Measurements from ENCODE around the gene ANKRD2. TPM values are rescaled to one million over a fixed set of nuclear protein-coding genes. Genes with fewer than 3 reads are reported as not detected.

The ANKRD2 gene
- total RNA-seq, 2 donors from 2014 or later, result 0.24 TPM; not detected in 1

GRCh38 chr10:97612386-97612785, 39.8 kb downstream of the ANKRD2 start:
- no peak for DNase-seq
- no peaks in the 10 kb centered on the region for H3K27me3 ChIP-seq
- intact Hi-C loops (cut with DNase I), result loop anchor here (5.0 kb wide), 1 partner anchor 40 kb away; the partner anchor contains the start of gene ANKRD2
- TF ChIP-seq CTCF (IDR thresholded peaks at IDR 0.05), result no peak
- H3K36me3 ChIP-seq, result no peaks in the 10 kb centered on the region
- no peak overlapping the region for H3K4me3 ChIP-seq
- H3K27ac ChIP-seq, result no peak overlapping the region
- no peak overlapping the region for H3K9ac ChIP-seq (ENCODE audit: low read depth in 2 of 2, low read length in 2 of 2)
- no peaks in the 10 kb centered on the region for H3K9me3 ChIP-seq
- H3K4me1 ChIP-seq, result no peaks in the 10 kb centered on the region

GRCh38 chr10:97618285-97618684, 45.7 kb downstream of the ANKRD2 start:
- TF ChIP-seq CTCF (IDR thresholded peaks at IDR 0.05), result no peak
- DNase-seq, result no peak
- intact Hi-C loops (cut with DNase I), result no loop called here
- Histone ChIP-seq H3K4me3 (no peak overlapping the region), H3K36me3 (no peaks in the 10 kb centered on the region), H3K27ac (no peak overlapping the region), H3K27me3 (no peaks in the 10 kb centered on the region), H3K9ac (ENCODE audit: low read depth in 2 of 2, low read length in 2 of 2) (no peak overlapping the region), H3K9me3 (no peaks in the 10 kb centered on the region), H3K4me1 (no peaks in the 10 kb centered on the region)

- intact Hi-C loops (cut with DNase I), result no loop called here
- no peaks in the 10 kb centered on the region for H3K27me3 ChIP-seq
- H3K27ac ChIP-seq, result no peak overlapping the region
- H3K4me1 ChIP-seq, result no peaks in the 10 kb centered on the region
- no peak for DNase-seq
- H3K9me3 ChIP-seq, result no peaks in the 10 kb centered on the region
- no peak overlapping the region for H3K4me3 ChIP-seq
- H3K9ac ChIP-seq (ENCODE audit: low read depth in 2 of 2, low read length in 2 of 2), result no peak overlapping the region
- H3K36me3 ChIP-seq, result no peaks in the 10 kb centered on the region
- no peak for TF ChIP-seq CTCF (IDR thresholded peaks at IDR 0.05)
Measured at GRCh38 chr10:97618733-97619132, 46.2 kb downstream of the ANKRD2 start.

- TF ChIP-seq CTCF (IDR thresholded peaks at IDR 0.05), result no peak
- intact Hi-C loops (cut with DNase I), result no loop called here
- Histone ChIP-seq H3K27me3 (no peaks in the 10 kb centered on the region), H3K36me3 (no peaks in the 10 kb centered on the region), H3K4me3 (no peak overlapping the region), H3K4me1 (no peaks in the 10 kb centered on the region), H3K9me3 (no peaks in the 10 kb centered on the region), H3K9ac (ENCODE audit: low read depth in 2 of 2, low read length in 2 of 2) (no peak overlapping the region), H3K27ac (no peak overlapping the region)
- no peak for DNase-seq
Measured at GRCh38 chr10:97623277-97623676, 50.7 kb downstream of the ANKRD2 start.

DNA sequence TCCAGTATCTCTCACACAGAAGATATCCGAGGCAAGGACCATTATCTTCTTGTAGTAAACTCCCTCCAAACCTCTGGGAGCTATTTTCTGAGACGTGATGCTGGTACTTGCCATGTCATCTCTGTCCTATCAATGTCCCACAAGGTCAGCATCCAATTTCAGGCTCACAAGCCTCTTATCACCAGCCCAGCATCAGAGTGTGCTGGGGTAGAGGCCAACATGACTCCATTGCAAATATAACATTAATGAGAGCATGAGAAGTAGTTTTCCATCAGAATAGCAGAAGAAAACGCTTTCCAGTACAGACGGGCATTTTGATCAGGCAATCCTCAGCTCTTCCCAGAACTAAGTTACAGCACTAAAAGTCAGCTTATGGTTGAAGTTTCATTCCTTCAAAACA, 55.2 kb downstream of the ANKRD2 start:
- no peaks in the 10 kb centered on the region for H3K36me3 ChIP-seq
- no peak overlapping the region for H3K4me3 ChIP-seq
- TF ChIP-seq CTCF (IDR thresholded peaks at IDR 0.05), result no peak
- no peak for DNase-seq
- intact Hi-C loops (cut with DNase I), result no loop called here
- H3K9me3 ChIP-seq, result no peaks in the 10 kb centered on the region
- H3K27me3 ChIP-seq, result no peaks in the 10 kb centered on the region
- H3K4me1 ChIP-seq, result no peaks in the 10 kb centered on the region
- H3K9ac ChIP-seq (ENCODE audit: low read depth in 2 of 2, low read length in 2 of 2), result no peak overlapping the region
- H3K27ac ChIP-seq, result no peak overlapping the region

- no peak overlapping the region for H3K4me3 ChIP-seq
- no peak for DNase-seq
- no peak overlapping the region for H3K27ac ChIP-seq
- H3K9me3 ChIP-seq, result no peaks in the 10 kb centered on the region
- no peaks in the 10 kb centered on the region for H3K27me3 ChIP-seq
- TF ChIP-seq CTCF (IDR thresholded peaks at IDR 0.05), result no peak
- intact Hi-C loops (cut with DNase I), result no loop called here
- no peak overlapping the region for H3K9ac ChIP-seq (ENCODE audit: low read depth in 2 of 2, low read length in 2 of 2)
- no peaks in the 10 kb centered on the region for H3K4me1 ChIP-seq
- no peaks in the 10 kb centered on the region for H3K36me3 ChIP-seq
Measured at GRCh38 chr10:97628228-97628627, 55.6 kb downstream of the ANKRD2 start.
